Stimulated activated CD4-positive, alpha-beta T cell treated with anti-CD3 and anti-CD28 coated beads, TNF-alpha, amount 100 ng/mL, for 4 hours (primary cell): ENCODE results near the gene TANGO2.
A peak's percentile ranks its signal among the peaks of the same experiment; 100 is the strongest.

Experiments used
- DNase-seq, 3 experiments: peaks; one replicate each; pipeline ENCODE4 v3.0.0-alpha.2; 2020; ENCODE audit warnings: low read depth in 3 of 3

The TANGO2 gene

GRCh38 chr22:19983741-19984140, 37.2 kb upstream of the TANGO2 start:
- DNase-seq, result no peak

- DNase-seq, result no peak
These were observed 36.6 kb upstream of the TANGO2 start for GRCh38 chr22:19984201-19984753.

- no peak for DNase-seq
These were observed 35.8 kb upstream of the TANGO2 start for GRCh38 chr22:19984851-19985811.

- no peak for DNase-seq
These were observed 34.9 kb upstream of the TANGO2 start for GRCh38 chr22:19986011-19986409.

- DNase-seq, result peak; percentile 14 to 35 (median 21)
These were observed 34.2 kb upstream of the TANGO2 start for GRCh38 chr22:19986410-19987341.

- DNase-seq, result no peak
These were observed 33.3 kb upstream of the TANGO2 start for GRCh38 chr22:19987394-19988306.

- no peak for DNase-seq
These were observed 32.5 kb upstream of the TANGO2 start for GRCh38 chr22:19988331-19988808.

GRCh38 chr22:19988965-19989724, 31.8 kb upstream of the TANGO2 start:
- no peak for DNase-seq

GRCh38 chr22:19989725-19990067, 31.2 kb upstream of the TANGO2 start:
- no peak for DNase-seq

- no peak for DNase-seq
These were observed 30.7 kb upstream of the TANGO2 start for GRCh38 chr22:19990188-19990587.

- DNase-seq, result no peak
These were observed 30.1 kb upstream of the TANGO2 start for GRCh38 chr22:19990609-19991394.

- DNase-seq, result no peak
These were observed 29.6 kb upstream of the TANGO2 start for GRCh38 chr22:19991395-19991644.

GRCh38 chr22:19991645-19992451, 29.1 kb upstream of the TANGO2 start:
- DNase-seq, result no peak

GRCh38 chr22:19992481-19992911, 28.4 kb upstream of the TANGO2 start:
- no peak for DNase-seq

GRCh38 chr22:19992921-19993355, 28.0 kb upstream of the TANGO2 start:
- DNase-seq, result no peak

GRCh38 chr22:19993926-19994325, 27.0 kb upstream of the TANGO2 start:
- no peak for DNase-seq

- DNase-seq, result no peak
These were observed 25.9 kb upstream of the TANGO2 start for GRCh38 chr22:19994851-19995610.
